Muscle of leg (tissue), 11 donors: ENCODE results near the gene KLF1. TPM values are rescaled to one million over a fixed set of nuclear protein-coding genes. Genes with fewer than 3 reads are reported as not detected.
"Not testable (repeated sequence)": the region's sequence is repeated elsewhere in the genome, so short reads cannot be mapped to it uniquely, and the experiment has no call there.

ENCODE experiments used
- DNase-seq: peaks from one replicate; pipeline ENCODE4 v3.0.0; 2013
- H3K27ac ChIP-seq: one replicate; pipeline ENCODE4 v1.5.1; 2013; ENCODE audit warnings: mild to moderate bottlenecking, low read length, control low read depth
- H3K27me3 ChIP-seq: one replicate; pipeline ENCODE4 v1.6.1; 2013; ENCODE audit warnings: low read length; ENCODE audit not compliant: control insufficient read depth, insufficient read depth
- H3K36me3 ChIP-seq: one replicate; pipeline ENCODE4 v1.6.1; 2013; ENCODE audit warnings: low read length; ENCODE audit not compliant: control insufficient read depth, insufficient read depth
- H3K4me1 ChIP-seq: one replicate; pipeline ENCODE4 v1.6.1; 2013; ENCODE audit warnings: low read length; ENCODE audit not compliant: control insufficient read depth, insufficient read depth
- H3K4me3 ChIP-seq: one replicate; pipeline ENCODE4 v1.5.1; 2013; ENCODE audit warnings: low read length, control low read depth
- H3K9me3 ChIP-seq: replicated peaks from 2 replicates; pipeline ENCODE4 v1.6.1; 2013; ENCODE audit warnings: low read depth, low read length; ENCODE audit not compliant: control insufficient read depth
- WGBS: methylation state at CpG from one replicate; pipeline ENCODE4 v1.1.5; 2013; ENCODE audit warnings: missing lambda C conversion rate; ENCODE audit not compliant: insufficient coverage; 5-methylcytosine and 5-hydroxymethylcytosine counted together
- polyA plus RNA-seq, 8 donors: library from polyadenylated mRNA; unstranded; fragments of 120-200 nt; gene quantifications; one replicate each; pipeline versions ENCODE4 v1.2.1 to v1.2.3, GENCODE V29; 2013; ENCODE audit warnings: inconsistent platforms in 1 of 8, low replicate concordance in 1 of 8; ENCODE audit not compliant: insufficient read length in 8 of 8, insufficient read depth in 1 of 8
- total RNA-seq: library from RNA; stranded (reverse); fragments of 120-200 nt; gene quantifications from one replicate; pipeline ENCODE4 v1.2.4, GENCODE V29; 2013

The KLF1 gene
- total and polyA plus RNA-seq, 9 donors = 0.31 to 1.5 (median 0.93) TPM

DNA sequence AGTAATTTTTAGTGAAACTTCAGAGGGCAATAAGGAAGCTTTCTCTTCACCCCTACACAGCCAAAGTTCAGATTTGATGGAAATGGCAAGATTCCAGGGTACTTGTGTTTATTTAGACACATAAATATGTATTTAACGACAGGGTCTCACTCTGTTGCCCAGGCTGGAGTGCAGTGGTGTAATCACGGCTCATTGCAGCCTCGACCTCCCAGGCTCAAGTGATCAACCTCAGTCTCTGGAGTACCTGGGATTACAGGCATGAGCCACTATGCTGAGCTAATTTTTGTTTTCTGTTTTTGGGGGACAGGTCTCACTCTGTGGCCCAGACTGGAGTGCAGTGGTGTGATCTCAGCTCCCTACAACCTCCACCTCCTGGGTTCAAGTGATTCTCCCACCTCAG lies 34.0 kb upstream of the KLF1 start:
- peaks cover 4% of the 10 kb centered on the region for H3K4me1 ChIP-seq
- WGBS = 67% methylated on average over 2 of the region's 3 CpGs
- no peaks in the 10 kb centered on the region for H3K27me3 ChIP-seq
- no peak for DNase-seq
- no peak overlapping the region for H3K4me3 ChIP-seq
- peaks cover 36% of the 10 kb centered on the region for H3K36me3 ChIP-seq
- no peaks in the 10 kb centered on the region for H3K9me3 ChIP-seq
- H3K27ac ChIP-seq = no peak overlapping the region

- Histone ChIP-seq H3K27ac (no peak overlapping the region), H3K36me3 (peaks cover 10% of the 10 kb centered on the region), H3K9me3 (no peaks in the 10 kb centered on the region), H3K4me1 (peaks cover 15% of the 10 kb centered on the region), H3K4me3 (no peak overlapping the region), H3K27me3 (no peaks in the 10 kb centered on the region)
- 92% methylated on average over 11 of the region's 14 CpGs for WGBS
- DNase-seq = no peak
Observed at GRCh38 chr19:12918253-12918652, 31.3 kb upstream of the KLF1 start.

GRCh38 chr19:12915860-12916259 lies 28.9 kb upstream of the KLF1 start:
- H3K4me1 ChIP-seq = peaks cover 35% of the 10 kb centered on the region
- H3K9me3 ChIP-seq, H3K27me3 ChIP-seq, H3K36me3 ChIP-seq, H3K4me3 ChIP-seq, DNase-seq, H3K27ac ChIP-seq: not testable (repeated sequence)
- no CpG with 5 or more reads among the region's 4 CpGs for WGBS

DNA sequence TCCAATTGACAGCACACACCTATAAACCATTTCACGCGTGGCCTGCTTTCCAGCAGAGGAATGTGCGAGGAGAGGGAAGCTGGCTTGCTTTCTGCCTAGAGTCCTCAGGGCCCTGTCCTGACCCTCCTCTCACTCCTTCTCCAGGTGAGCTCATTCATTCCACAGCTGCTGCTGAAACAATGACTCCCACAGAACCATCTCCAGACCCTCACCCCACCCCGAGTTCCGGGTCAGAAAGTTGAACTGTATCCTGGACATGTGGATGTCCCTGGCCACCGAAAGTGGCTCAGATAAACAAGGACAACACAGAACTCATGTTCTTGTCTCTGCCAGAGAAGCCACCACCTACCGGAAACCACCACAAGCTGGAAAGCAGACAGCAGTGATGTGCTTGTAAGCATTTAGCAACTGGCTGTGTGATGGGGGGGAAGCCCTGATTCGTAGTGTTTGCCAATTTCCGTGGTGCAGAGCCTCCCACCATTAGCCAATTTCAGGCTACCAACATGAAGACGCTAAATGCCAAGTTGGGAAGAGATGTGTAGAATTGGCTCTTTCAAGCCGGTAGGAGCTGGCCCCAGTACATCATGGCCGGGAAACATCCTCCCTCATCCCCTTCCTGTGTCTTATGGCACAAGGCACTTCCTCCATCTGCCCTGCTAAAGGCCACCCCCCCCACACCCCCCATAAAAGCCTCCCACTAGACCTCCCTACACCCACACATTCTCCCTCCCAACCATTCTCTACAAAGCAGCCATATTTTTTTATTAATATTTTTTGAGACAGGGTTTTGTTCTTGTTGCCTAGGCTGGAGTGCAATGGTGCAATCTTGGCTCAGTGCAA lies 27.1 kb upstream of the KLF1 start:
- H3K36me3 ChIP-seq = no peaks in the 10 kb centered on the region
- no peaks in the 10 kb centered on the region for H3K27me3 ChIP-seq
- DNase-seq = peak; percentile 64
- peak overlapping the region; percentile 93 for H3K27ac ChIP-seq
- H3K9me3 ChIP-seq = no peaks in the 10 kb centered on the region
- no peak overlapping the region for H3K4me3 ChIP-seq
- WGBS = 33% methylated on average over 3 of the region's 12 CpGs
- peaks cover 35% of the 10 kb centered on the region for H3K4me1 ChIP-seq

DNA sequence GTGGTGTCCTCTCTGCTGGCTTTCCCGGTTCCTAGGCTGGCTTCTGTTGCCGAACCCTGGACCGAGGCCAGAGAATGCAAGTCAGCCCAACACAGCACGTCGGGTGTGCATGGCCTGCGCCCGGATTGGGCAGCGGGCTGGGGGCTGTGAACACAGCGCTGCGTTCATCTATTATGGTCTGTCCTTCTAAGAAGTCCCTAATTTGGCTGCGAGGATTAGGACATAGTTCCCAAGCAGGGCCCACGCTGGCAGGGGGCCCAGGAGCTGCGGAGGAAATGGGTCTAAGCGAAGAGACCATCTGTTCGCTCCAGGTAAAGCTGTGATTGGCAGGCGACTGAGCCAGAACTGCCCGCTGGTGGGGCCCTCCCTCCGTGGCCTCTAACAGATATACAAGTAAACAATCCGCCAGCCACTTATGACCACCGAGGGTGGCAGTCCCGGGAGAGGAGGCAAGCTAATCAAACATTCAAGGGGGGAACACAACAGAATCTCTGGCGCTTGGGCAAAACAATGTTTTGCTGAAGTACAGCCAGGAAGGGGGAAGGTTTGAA lies 26.1 kb upstream of the KLF1 start:
- Histone ChIP-seq H3K27me3 (no peaks in the 10 kb centered on the region), H3K36me3 (no peaks in the 10 kb centered on the region), H3K9me3 (no peaks in the 10 kb centered on the region), H3K4me3 (peak overlapping the region; percentile 11), H3K4me1 (peaks cover 31% of the 10 kb centered on the region), H3K27ac (peak overlapping the region; percentile 93)
- 7% methylated on average over 14 of the region's 22 CpGs for WGBS
- peak; percentile 90 for DNase-seq

- peaks cover 31% of the 10 kb centered on the region for H3K4me1 ChIP-seq
- no peaks in the 10 kb centered on the region for H3K9me3 ChIP-seq
- H3K27me3 ChIP-seq = no peaks in the 10 kb centered on the region
- DNase-seq = peak; percentile 69
- H3K27ac ChIP-seq = peak overlapping the region; percentile 93
- H3K4me3 ChIP-seq = no peak overlapping the region
- no peaks in the 10 kb centered on the region for H3K36me3 ChIP-seq
- WGBS = 32% methylated on average over 3 of the region's 4 CpGs
Observed at GRCh38 chr19:12912571-12912970, 25.6 kb upstream of the KLF1 start.

- DNase-seq = no peak
- 65% methylated on average over 6 of the region's 9 CpGs for WGBS
- H3K9me3 ChIP-seq = no peaks in the 10 kb centered on the region
- no peak overlapping the region for H3K4me3 ChIP-seq
- no peaks in the 10 kb centered on the region for H3K27me3 ChIP-seq
- H3K4me1 ChIP-seq = peaks cover 9% of the 10 kb centered on the region
- H3K27ac ChIP-seq = no peak overlapping the region
- peaks cover 2% of the 10 kb centered on the region for H3K36me3 ChIP-seq
Observed at GRCh38 chr19:12907166-12907565, 20.2 kb upstream of the KLF1 start.

DNA sequence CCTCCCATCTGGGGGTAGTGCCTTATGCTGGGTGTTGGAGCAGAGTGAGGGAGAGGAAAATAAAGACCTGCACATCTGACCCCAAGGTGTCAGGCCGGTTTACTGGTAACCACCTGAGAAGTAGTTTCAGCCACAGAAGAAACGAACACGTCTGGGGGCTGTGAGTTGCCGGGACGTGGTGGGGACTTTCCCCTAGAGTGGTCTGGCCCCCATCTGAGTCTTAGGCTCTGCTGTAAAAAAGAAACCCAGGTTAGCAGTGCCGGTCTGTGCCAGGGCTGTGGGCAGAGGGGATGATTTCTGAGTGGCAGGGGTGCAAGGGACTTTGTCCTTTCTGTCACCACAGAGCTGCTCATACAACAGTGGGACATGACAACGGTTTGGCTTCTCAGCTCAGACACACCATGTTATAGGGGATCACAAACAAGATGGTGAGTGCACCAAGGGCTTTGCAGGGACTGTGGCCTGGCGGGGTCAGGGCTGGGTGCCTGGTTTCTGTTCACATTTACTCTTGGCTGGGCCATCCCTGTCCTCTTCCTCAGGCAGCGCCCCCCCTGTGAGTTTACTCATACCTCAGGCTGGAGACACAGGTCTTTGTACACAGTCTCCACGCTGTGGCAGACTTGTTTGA lies 13.0 kb upstream of the KLF1 start:
- H3K27me3 ChIP-seq = no peaks in the 10 kb centered on the region
- DNase-seq = no peak
- WGBS = 82% methylated on average over 9 of the region's 10 CpGs
- no peak overlapping the region for H3K27ac ChIP-seq
- no peaks in the 10 kb centered on the region for H3K9me3 ChIP-seq
- no peak overlapping the region for H3K4me3 ChIP-seq
- peaks cover 30% of the 10 kb centered on the region for H3K36me3 ChIP-seq
- peaks cover 14% of the 10 kb centered on the region for H3K4me1 ChIP-seq

GRCh38 chr19:12896460-12896859 lies 9.5 kb upstream of the KLF1 start:
- Histone ChIP-seq H3K27ac (peak overlapping the region; percentile 64), H3K36me3 (peaks cover 53% of the 10 kb centered on the region), H3K4me1 (peaks cover 21% of the 10 kb centered on the region), H3K4me3 (no peak overlapping the region), H3K9me3 (no peaks in the 10 kb centered on the region), H3K27me3 (no peaks in the 10 kb centered on the region)
- no peak for DNase-seq
- WGBS = 93% methylated on average over 16 of the region's 17 CpGs

GRCh38 chr19:12893582-12893981 lies 6.6 kb upstream of the KLF1 start:
- H3K4me3 ChIP-seq = no peak overlapping the region
- no peaks in the 10 kb centered on the region for H3K27me3 ChIP-seq
- H3K9me3 ChIP-seq = no peaks in the 10 kb centered on the region
- H3K36me3 ChIP-seq = peaks cover 47% of the 10 kb centered on the region
- H3K27ac ChIP-seq = no peak overlapping the region
- peaks cover 27% of the 10 kb centered on the region for H3K4me1 ChIP-seq
- no peak for DNase-seq
- 95% methylated on average over 4 of the region's 5 CpGs for WGBS
